Smooth muscle cell (in vitro differentiated cells): Measurements from ENCODE around the gene MSI2. TPM values are rescaled to one million over a fixed set of nuclear protein-coding genes. Genes with fewer than 3 reads are reported as not detected.

ENCODE experiments used
- DNase-seq: peaks from one replicate; lab custom pipeline; 2025; ENCODE audit not compliant: unreplicated experiment; lab: John Stamatoyannopoulos, UW
- H2AFZ ChIP-seq: fragments of 200-600 bp; sonication (generic); 2 replicates; pipeline ENCODE4 v1.6.0; 2016; ENCODE audit warnings: antibody characterized with exemption, low read depth, mild to moderate bottlenecking
- H3F3A ChIP-seq: fragments of 200-600 bp; sonication (generic); 2 replicates; pipeline ENCODE4 v1.6.0; 2017; ENCODE audit warnings: antibody characterized with exemption, low read depth
- H3K27ac ChIP-seq: fragments of 200-600 bp; sonication (generic); 2 replicates; pipeline ENCODE4 v1.5.1; 2016; ENCODE audit warnings: low read depth, mild to moderate bottlenecking
- H3K27me3 ChIP-seq: fragments of 200-600 bp; sonication (generic); 2 replicates; pipeline ENCODE4 v1.6.1; 2016; ENCODE audit warnings: low read depth, mild to moderate bottlenecking
- H3K36me3 ChIP-seq: fragments of 200-600 bp; sonication (generic); 2 replicates; pipeline ENCODE4 v1.5.1; 2016; ENCODE audit warnings: low read depth
- H3K4me1 ChIP-seq: fragments of 200-600 bp; sonication (generic); 2 replicates; pipeline ENCODE4 v1.5.1; 2016; ENCODE audit warnings: low read depth
- H3K4me2 ChIP-seq: fragments of 200-600 bp; sonication (generic); 2 replicates; pipeline ENCODE4 v1.6.0; 2016; ENCODE audit warnings: mild to moderate bottlenecking
- H3K4me3 ChIP-seq: fragments of 200-600 bp; sonication (generic); 2 replicates; pipeline ENCODE4 v1.5.1; 2016; ENCODE audit warnings: mild to moderate bottlenecking
- H3K79me2 ChIP-seq: fragments of 200-600 bp; sonication (generic); 2 replicates; pipeline ENCODE4 v1.6.0; 2016; ENCODE audit warnings: low read depth, mild to moderate bottlenecking
- H3K9ac ChIP-seq: fragments of 200-600 bp; sonication (generic); 2 replicates; pipeline ENCODE4 v1.6.0; 2016; ENCODE audit warnings: low read depth
- H3K9me3 ChIP-seq: fragments of 200-600 bp; sonication (generic); replicated peaks from 2 replicates; pipeline ENCODE4 v1.5.1; 2016; ENCODE audit warnings: low read depth
- H4K20me1 ChIP-seq: fragments of 200-600 bp; sonication (generic); 2 replicates; pipeline ENCODE4 v1.6.0; 2016; ENCODE audit warnings: low read depth
- WGBS: methylation state at CpG from one replicate; pipeline ENCODE4 v1.1.7; 2016; ENCODE audit warnings: low lambda C conversion rate; 5-methylcytosine and 5-hydroxymethylcytosine counted together
- polyA plus RNA-seq: library from polyadenylated mRNA; unstranded; fragments of >200 nt; fragmentation: Nextera tagmentation; extraction: Ambion mirVana; gene quantifications from 2 replicates; pipeline ENCODE4 v1.2.1, GENCODE V29; 2016
- total RNA-seq: library from RNA; depleted of rRNA; stranded (reverse); fragments of >200 nt; gene quantifications from 2 replicates; pipeline ENCODE4 v1.2.3, GENCODE V29; 2014
- TF ChIP-seq, protein P1 (sequence below): fragments of 200-600 bp; sonication (generic); IDR thresholded peaks from 2 replicates; pipeline ENCODE4 v1.5.1; 2017; ENCODE audit warnings: borderline replicate concordance, mild to moderate bottlenecking, antibody characterized with exemption; ENCODE audit not compliant: insufficient read depth, poor library complexity, severe bottlenecking

MSI2 gene
- total and polyA plus RNA-seq, 2 experiments from 2014 or later, result 5.7 to 36.5 TPM

DNA sequence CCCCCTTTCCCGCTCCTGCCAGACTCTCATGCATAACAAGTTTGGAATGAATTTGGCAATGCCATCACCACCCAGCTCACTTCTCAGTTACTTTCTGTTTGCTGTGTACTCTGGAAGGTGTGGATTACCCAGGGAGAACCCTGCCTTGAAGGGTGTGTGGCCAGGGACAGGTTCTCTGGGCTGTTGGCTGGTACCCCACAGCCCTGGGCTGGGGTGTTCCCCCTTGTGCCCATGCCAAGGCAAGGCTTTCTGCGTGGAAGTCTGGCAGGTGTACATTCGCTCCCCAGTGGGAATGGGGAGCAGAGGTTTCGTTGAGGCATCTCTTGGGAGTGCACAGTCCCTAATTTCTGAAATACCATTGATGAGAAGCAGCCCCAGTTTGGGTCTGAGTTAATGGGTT, 301.1 kb downstream of the MSI2 start:
- peaks cover 34% of the 10 kb centered on the region for H3K4me1 ChIP-seq
- H3K4me2 ChIP-seq, result peak overlapping the region; percentile 53
- no peaks in the 10 kb centered on the region for H3K9me3 ChIP-seq
- peaks cover 17% of the 10 kb centered on the region for H3F3A ChIP-seq
- no peak for DNase-seq
- no peaks in the 10 kb centered on the region for H3K36me3 ChIP-seq
- no peak overlapping the region for H3K4me3 ChIP-seq
- no peaks in the 10 kb centered on the region for H4K20me1 ChIP-seq
- H2AFZ ChIP-seq, result no peak overlapping the region
- no peaks in the 10 kb centered on the region for H3K79me2 ChIP-seq
- TF ChIP-seq, protein P1, sequence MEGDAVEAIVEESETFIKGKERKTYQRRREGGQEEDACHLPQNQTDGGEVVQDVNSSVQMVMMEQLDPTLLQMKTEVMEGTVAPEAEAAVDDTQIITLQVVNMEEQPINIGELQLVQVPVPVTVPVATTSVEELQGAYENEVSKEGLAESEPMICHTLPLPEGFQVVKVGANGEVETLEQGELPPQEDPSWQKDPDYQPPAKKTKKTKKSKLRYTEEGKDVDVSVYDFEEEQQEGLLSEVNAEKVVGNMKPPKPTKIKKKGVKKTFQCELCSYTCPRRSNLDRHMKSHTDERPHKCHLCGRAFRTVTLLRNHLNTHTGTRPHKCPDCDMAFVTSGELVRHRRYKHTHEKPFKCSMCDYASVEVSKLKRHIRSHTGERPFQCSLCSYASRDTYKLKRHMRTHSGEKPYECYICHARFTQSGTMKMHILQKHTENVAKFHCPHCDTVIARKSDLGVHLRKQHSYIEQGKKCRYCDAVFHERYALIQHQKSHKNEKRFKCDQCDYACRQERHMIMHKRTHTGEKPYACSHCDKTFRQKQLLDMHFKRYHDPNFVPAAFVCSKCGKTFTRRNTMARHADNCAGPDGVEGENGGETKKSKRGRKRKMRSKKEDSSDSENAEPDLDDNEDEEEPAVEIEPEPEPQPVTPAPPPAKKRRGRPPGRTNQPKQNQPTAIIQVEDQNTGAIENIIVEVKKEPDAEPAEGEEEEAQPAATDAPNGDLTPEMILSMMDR, result no peak
- no peak overlapping the region for H3K27ac ChIP-seq
- WGBS, result 86% methylated on average over 4 of the region's 4 CpGs
- H3K27me3 ChIP-seq, result no peaks in the 10 kb centered on the region
- H3K9ac ChIP-seq, result no peak overlapping the region

DNA sequence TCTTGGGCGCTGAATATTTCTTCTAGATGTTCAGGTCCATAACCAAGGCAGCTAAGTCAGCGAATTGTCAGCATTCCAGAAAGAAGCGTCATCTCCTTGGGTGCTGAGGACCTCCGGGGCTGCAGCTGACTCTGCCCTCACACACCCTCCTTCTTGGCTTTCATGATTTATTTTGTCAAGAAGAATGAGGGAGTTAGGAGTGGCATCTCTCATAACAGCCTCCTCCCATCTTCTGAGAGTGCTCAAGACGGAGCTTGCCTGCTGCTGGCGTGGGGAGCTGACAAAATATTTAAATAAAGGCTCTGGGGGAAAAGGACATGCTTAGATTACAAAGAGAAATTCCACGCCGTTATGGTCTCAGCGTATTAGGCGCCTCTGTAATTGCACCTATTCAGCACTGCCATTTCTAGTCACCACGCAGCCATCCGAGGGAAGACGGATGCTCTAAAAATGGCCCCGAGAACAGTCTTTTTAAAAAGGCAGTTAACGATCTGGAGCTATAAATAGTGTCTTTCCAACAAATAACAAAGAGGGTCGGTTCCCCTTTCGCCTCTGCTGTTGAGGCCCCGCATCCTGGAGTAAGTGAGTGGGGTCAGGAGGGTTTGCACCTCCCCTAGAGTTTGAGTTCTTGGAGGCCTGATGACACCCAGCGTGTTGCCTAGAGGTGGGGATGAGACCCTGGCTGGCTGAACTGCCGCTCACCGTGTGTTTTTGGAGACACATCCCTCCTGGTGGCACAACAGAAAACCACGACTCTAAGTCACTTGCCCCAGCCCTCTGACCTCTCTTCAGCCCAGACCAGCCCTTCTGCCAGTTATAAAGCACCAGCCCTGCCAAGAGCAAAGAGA, 301.7 kb downstream of the MSI2 start:
- H3F3A ChIP-seq, result peaks cover 12% of the 10 kb centered on the region
- no peak overlapping the region for H2AFZ ChIP-seq
- no peaks in the 10 kb centered on the region for H3K27me3 ChIP-seq
- no peaks in the 10 kb centered on the region for H4K20me1 ChIP-seq
- TF ChIP-seq, protein P1, result no peak
- no peak overlapping the region for H3K4me3 ChIP-seq
- H3K36me3 ChIP-seq, result no peaks in the 10 kb centered on the region
- no peak overlapping the region for H3K27ac ChIP-seq
- no peaks in the 10 kb centered on the region for H3K9me3 ChIP-seq
- no peaks in the 10 kb centered on the region for H3K79me2 ChIP-seq
- H3K4me2 ChIP-seq, result peak overlapping the region; percentile 53
- no peak for DNase-seq
- 59% methylated on average over 22 of the region's 22 CpGs for WGBS
- H3K4me1 ChIP-seq, result peaks cover 27% of the 10 kb centered on the region
- H3K9ac ChIP-seq, result no peak overlapping the region

DNA sequence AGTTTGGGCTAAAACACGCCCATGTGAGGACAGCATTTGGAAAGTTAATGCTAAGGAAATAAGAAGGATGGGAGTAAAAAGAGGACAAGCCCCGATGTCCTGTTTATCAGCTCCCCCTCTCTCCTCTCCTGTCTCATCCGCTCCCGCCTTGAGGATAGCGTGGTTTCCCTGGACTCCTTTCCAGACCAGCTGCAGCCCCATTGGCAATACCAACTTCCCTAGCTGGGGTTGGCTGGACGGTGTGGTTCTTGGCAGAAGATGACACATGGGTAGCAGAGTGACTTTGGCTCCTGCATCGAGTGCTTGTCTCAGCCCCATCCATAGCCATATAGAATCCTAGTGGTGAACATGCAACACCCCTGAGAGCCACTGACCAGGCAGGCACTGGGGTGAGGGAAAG, 302.9 kb downstream of the MSI2 start:
- DNase-seq, result no peak
- Histone ChIP-seq H3K27me3 (no peaks in the 10 kb centered on the region), H3K9ac (no peak overlapping the region), H3K27ac (no peak overlapping the region), H3K4me2 (no peak overlapping the region), H2AFZ (no peak overlapping the region), H3F3A (peaks cover 3% of the 10 kb centered on the region), H3K9me3 (no peaks in the 10 kb centered on the region), H3K4me1 (peaks cover 16% of the 10 kb centered on the region), H3K79me2 (no peaks in the 10 kb centered on the region), H3K4me3 (no peak overlapping the region), H4K20me1 (no peaks in the 10 kb centered on the region), H3K36me3 (no peaks in the 10 kb centered on the region)
- TF ChIP-seq, protein P1, result no peak
- 97% methylated on average over 7 of the region's 7 CpGs for WGBS
